Measurements from ENCODE around the gene PAX3. TPM values are rescaled to one million over a fixed set of nuclear protein-coding genes. Genes with fewer than 3 reads are reported as not detected.

Gene PAX3
- total and polyA plus RNA-seq, 9 of the 15 experiments (the other 6 are each of a cell fraction or from before 2014, with no cell fraction given), result not detected

- Histone ChIP-seq H3K9me3 (replicated peaks; ENCODE audit: control insufficient read depth, insufficient read depth, low read depth, low read length) (no peaks in the 10 kb centered on the region), H3K36me3 (ENCODE audit: control insufficient read depth, insufficient read depth, low read length) (no peaks in the 10 kb centered on the region), H3K79me2 (ENCODE audit: control insufficient read depth, insufficient read depth, low read length) (no peaks in the 10 kb centered on the region), H3K9me1 (ENCODE audit: control insufficient read depth, insufficient read depth, low read length) (no peaks in the 10 kb centered on the region), H3K4me1 (replicated peaks in 1 of 2; ENCODE audit: control insufficient read depth in 2 of 2, insufficient read depth in 2 of 2, low read length in 2 of 2) (peaks cover 0 to 12% of the 10 kb centered on the region in 2 experiments; a peak in 1 of 5 replicates), H3K27me3 (ENCODE audit: control insufficient read depth in 2 of 2, insufficient read depth in 2 of 2, low read length in 2 of 2) (peaks cover 0 to 59% of the 10 kb centered on the region in 2 experiments; a peak in 3 of 5 replicates), H3K27ac (ENCODE audit: extremely low read depth, low read depth, low read length) (no peak overlapping the region), H2AFZ (ENCODE audit: low read depth, low read length) (no peak overlapping the region), H3K9ac (ENCODE audit: insufficient read depth in 1 of 2, low read depth in 2 of 2, low read length in 2 of 2) (no peak overlapping the region), H3K4me3 (no peak overlapping the region), H3K4me2 (ENCODE audit: insufficient read depth, low read length) (no peak overlapping the region), H4K20me1 (replicated peaks; ENCODE audit: control insufficient read depth, insufficient read depth, low read length) (no peaks in the 10 kb centered on the region)
- ChIA-PET POLR2A (interaction anchor here (0.5 kb wide), 1 partner anchor 1273 kb away, joined by 3 read pairs; no protein-coding TSS in a partner anchor), CTCF (ENCODE audit: low intra/inter-chr PET ratio) (no interaction called here)
- DNase-seq (ENCODE audit: extremely low read depth in 1 of 4, low spot score in 3 of 4), result no peak
- intact Hi-C loops (cut with micrococcal nuclease) (no loop called here), in situ Hi-C loops (cut with MboI) (no loop called here)
- TF ChIP-seq ELF4 (CRISPR knock-in tag; IDR thresholded peaks at IDR 0.05) (no peak), PKNOX1 (IDR thresholded peaks at IDR 0.05) (no peak), ARID4B (CRISPR knock-in tag; IDR thresholded peaks at IDR 0.05) (no peak)
- ATAC-seq, result no peak
- BruUV-seq (replicated peaks), result no TSS peak
- 4% methylated on average over 4 of the region's 6 CpGs for WGBS (ENCODE audit: insufficient coverage, low coverage, missing lambda C conversion rate)
- FAIRE-seq, result no peak
These were observed 2.5 kb downstream of the PAX3 start for GRCh38 chr2:222296311-222296741.
